Activated naive CD4-positive, alpha-beta T cell treated with Interleukin-2 at 50 U/mL for 16 hours (primary cell): ENCODE data around the gene TBX1.
"Not testable (repeated sequence)": the region's sequence is repeated elsewhere in the genome, so short reads cannot be mapped to it uniquely, and the experiment has no call there.

Experiments used
- DNase-seq: peaks from one replicate; pipeline ENCODE4 v3.0.0-alpha.2; 2020

Gene TBX1

DNA sequence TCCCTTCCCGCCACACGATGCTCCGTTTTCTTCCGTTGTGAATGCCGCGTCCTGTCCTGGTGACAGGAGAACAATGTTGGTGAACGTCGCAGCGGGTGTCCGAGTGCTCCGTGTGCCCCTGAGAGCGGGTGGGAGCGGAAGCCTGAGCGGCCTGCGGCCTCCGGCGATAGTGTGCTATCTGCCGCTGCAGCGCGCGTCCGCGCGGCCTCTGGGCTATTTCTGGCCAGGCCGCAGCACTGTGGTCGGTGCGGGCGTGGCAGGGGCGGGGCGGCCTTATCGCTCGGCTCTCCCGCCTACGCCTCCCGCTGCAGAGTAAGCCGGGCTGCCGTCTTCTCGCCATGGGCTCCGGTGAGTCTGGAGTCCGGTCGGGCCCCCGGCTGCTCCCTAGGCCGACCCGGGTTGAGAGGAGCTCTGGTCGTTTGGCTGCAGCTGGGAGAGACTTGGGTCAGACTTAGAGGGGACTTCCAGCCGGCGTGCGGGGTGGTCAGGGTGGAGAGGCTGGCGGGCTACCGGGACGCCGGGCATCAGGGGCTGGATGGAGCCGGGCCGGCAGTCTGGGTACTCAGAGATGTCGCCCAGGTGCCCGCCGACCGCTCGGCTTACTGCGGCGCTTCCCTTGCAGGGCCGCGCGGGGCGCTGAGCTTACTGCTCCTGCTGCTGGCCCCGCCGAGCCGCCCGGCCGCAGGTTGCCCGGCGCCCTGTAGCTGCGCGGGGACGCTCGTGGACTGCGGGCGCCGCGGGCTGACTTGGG is 37.2 kb upstream of the TBX1 start, which contains the start of gene GP1BB:
TSS of gene GP1BB (plus strand) at position 308 of the 751 bp plus-strand sequence. CDS start at position 339, 31 bp downstream.
- peak; percentile 34 for DNase-seq

DNA sequence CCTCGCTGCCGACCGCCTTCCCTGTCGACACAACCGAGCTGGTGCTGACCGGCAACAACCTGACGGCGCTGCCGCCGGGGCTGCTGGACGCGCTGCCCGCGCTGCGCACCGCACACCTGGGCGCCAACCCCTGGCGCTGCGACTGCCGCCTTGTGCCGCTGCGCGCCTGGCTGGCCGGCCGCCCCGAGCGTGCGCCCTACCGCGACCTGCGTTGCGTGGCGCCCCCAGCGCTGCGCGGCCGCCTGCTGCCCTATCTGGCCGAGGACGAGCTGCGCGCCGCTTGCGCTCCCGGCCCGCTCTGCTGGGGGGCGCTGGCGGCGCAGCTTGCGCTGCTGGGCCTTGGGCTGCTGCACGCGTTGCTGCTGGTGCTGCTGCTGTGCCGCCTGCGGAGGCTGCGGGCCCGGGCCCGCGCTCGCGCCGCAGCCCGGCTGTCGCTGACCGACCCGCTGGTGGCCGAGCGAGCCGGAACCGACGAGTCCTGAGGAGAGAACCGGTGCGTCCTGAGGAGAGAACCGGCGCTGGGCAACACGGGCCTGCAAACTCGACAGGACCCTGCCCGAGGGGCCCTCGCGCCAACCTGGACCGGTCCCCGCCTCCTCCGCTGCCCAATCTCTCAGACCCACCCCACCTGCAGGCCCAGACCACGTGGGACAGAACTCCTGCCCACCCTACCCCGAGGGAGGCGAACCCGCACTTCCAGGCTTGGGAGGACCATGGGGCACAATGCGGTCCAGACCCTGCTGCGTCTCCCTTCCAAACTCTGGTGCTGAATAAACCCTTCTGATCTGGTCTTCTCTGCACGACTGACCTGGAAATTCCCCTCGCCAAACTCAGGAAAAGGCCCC is 36.4 kb upstream of the TBX1 start:
- DNase-seq: peak; percentile 21

DNA sequence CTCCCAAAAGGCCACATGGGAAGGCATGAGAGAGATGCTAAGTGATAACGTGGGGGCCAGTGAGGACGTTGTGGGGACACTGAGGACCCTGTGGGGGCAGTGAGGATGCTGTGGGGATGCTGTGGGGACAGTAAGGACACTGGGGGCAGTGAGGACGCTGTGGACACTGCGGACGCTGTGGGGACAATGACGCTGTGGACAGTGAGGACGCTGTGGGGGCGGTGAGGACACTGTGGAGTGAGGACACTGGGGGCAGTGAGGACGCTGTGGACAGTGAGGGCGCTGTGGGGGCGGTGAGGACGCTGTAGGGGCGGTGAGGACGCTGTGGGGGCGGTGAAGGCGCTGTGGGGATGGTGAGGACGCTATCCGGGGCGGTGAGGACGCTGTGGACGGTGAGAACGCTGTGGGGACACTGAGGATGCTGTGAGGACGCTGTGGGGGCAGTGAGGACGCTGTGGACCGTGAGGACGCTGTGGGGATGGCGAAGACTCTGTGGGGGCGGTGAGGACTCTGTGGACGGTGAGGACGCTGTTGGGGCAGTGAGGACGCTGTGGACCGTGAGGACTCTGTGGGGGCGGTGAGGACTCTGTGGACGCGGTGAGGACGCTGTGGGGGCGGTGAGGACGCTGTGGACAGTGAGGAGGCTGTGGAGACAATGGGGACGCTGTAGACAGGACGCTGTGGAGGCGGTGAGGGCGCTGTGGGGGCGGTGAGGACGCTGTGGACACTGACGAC is 35.5 kb upstream of the TBX1 start:
- DNase-seq: no peak

DNA sequence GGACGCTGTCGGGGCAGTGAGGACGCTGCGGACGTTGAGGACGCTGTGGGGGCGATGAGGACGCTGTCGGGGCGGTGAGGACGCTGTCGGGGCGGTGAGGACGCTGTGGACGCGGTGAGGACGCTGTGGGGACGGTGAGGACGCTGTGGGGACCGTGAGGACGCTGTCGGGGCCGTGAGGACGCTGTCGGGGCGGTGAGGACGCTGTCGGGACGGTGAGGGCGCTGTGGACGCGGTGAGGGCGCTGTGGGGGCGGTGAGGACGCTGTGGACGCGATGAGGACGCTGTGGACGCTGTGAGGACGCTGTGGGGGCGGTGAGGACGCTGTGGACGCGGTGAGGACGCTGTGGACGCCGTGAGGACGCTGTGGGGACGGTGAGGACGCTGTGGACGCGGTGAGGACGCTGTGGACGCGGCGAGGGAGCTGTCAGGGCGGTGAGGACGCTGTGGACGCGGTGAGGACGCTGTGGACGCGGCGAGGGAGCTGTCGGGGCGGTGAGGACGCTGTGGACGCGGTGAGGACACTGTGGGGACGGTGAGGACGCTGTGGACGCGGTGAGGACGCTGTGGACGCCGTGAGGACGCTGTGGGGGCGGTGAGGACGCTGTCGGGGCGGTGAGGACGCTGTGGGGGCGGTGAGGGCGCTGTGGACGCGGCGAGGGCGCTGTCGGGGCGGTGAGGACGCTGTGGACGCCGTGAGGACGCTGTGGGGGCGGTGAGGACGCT is 34.4 kb upstream of the TBX1 start:
- DNase-seq: not testable (repeated sequence)

DNA sequence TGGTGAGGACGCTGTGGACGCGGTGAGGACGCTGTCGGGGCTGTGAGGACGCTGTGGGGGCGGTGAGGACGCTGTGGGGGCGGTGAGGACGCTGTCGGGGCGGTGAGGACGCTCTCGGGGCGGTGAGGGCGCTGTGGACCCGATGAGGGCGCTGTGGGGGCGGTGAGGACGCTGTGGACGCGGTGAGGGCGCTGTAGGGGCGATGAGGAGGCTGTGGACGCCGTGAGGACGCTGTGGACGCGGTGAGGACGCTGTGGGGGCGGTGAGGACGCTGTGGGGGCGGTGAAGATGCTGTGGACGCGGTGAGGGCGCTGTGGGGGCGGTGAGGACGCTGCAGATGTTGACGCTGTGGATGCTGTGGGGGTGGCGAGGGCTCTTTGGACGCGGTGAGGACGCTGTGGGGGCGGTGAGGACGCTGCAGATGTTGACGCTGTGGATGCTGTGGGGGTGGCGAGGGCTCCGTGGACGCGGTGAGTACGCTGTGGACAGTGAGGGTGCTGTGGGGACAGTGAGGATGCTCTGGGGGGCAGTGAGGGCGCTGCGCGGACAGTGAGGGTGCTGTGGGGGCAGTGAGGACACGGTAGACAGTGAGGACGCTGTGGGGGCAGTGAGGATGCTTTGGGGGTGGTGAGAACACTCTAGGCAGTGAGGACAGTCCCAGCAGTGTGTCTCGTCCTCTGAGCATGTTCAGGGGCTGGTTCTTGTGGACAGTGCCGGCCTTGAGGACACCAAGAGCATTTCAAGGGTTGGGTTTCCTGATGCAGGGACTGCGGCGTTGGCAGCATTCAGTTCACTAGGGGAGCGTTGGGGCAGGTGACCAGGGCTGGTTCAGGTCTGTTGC is 33.0 kb upstream of the TBX1 start:
- no peak for DNase-seq

DNA sequence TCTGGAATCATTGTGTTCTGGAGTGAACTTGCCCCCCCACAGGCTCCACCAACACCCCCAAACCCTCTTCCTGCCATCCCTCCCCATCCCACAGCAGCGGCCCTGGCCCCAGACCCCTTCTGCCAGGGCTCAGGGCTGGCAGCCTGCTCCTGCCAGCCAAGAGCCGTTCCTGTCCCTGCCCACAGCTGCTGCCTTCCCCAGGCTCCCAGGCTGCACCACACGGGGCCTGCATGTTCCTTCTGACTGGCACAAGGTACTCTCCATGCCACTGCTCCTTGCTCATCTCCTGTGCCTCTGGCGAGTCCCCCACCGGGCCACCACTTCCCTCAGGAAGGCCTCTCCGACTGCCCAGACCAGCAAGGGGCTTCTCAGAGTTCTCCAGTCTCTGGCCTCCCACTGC is 32.3 kb upstream of the TBX1 start:
- DNase-seq: no peak

DNA sequence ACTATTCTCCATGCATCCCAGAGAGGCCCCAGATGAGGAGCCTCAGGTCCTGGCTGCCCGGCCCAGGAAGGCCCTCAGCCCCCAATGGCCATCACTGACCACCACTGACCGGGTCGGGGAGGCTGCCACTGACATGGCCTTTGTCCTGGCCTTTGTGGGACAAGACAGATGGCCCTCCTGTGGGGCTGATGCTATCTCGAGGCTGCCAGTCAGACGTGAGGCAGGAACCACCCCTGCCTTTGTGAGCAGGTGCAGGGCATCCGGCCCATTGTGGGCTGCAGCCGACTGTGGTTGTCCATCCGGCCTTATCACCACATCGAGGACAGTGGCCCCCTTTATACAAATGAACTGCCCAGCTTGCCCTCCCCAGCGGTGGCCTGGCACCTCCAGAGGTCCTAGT is 31.7 kb upstream of the TBX1 start:
- no peak for DNase-seq

DNA sequence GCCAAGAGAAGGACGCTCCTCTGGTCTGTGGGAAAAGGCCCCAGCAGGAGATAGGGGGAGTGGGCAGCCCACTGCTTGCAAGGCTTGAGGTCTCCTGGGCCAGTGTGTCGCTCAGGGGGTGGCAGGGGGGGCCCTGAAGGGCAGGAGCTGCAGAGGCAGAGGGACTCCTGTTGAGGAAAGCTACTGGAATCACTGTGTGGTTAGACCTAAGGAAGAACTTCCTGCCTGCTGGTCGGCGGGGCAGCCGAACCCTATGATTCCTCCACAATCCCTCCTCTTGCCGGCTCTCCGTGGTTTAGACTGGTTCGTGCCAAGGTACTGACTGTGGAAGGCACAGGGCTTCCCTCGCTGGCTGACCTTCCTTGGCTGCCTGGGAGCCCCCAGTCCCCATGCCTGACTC is 31.1 kb upstream of the TBX1 start:
- no peak for DNase-seq

DNA sequence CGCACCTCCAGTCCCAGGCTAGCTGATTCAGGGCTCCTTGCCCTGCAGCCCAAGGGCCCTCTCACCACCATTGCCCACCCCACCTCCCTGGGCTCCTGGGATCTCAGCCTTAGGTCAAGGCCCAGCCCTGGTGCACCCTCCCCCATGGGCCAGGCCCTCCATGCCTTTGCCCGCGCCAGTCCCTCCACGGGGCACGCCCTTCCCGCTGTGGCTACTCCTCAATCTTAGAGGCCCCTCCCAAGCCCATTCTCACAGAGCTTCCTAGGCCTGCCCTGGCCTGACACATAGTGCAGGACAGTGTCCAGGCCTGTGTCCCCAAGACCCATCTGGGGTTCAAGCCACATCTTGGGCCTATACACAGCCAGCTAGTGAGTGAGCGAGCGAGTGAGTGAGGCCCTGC is 30.4 kb upstream of the TBX1 start:
- DNase-seq: no peak

DNA sequence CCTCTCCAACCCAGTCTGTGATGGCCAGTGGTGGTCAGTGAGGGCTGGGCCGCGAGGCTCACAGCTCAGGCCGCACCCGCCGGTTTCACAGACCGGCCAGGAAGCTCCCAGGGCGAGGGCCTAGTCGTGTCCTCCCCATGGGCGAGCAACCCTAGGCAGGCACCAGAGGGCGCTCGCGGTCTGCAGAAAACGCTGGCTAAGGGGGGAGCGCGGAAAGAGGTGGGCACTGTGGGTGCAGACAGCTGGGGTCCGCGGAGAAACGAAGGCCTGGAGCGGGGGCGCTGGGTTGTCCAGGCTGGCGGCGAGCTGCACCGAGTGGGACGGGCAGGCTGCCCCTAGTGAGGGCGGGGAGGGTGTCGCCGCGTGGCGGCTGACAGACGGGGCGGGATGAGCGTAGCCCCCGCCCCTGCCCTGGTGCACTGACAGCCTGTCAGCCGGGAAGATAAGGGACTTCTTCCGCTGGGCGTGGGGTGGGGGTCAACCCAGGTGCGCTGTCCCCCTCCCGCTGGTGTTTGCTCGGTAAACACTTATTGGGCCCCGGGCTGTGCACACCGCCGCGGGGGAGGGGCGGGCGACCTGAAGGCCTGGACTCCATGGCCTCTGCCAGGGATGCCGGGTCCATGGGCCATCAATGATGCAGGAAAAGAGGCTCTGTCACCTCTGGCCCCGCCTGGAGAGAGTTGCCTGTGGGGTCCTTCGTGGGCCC is 29.8 kb upstream of the TBX1 start:
- DNase-seq: peak; percentile 85

DNA sequence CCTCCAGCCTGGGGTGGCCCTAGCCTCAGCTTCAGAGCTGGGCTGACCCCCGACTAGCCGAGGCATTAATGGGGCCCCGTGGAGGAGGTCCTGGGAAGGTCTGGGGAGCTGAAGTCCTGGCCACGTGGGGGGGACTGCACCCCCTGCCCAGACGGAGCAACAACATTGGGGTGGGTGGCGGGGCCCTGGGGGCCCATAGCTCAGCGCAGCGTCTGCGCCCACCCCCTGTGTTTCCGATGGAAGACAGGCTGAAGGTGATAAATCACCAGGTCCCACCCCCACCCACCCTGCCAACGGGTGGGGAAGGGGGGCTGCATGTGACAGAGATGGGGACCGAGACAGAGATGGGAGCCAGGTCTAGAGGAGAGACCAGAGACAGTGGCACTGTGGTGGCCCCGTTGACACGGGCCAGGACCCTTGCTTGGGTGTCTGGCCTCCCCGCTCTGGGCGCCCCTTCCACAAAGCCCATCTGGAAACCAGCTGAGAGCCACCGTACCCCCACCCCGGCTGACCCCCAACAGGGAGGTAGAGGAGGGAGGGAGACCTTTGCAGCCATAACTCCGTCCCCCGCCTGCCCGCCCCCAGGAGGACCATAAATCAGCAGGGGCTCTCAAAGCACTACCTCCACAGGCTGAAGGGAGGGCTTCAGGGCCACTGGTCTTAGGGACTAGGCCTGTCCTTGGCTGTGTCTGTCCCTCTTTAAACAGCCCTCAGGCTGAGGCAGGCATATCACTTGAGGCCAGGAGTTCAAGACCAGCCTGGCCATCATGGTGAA is 29.0 kb upstream of the TBX1 start:
- DNase-seq: no peak

DNA sequence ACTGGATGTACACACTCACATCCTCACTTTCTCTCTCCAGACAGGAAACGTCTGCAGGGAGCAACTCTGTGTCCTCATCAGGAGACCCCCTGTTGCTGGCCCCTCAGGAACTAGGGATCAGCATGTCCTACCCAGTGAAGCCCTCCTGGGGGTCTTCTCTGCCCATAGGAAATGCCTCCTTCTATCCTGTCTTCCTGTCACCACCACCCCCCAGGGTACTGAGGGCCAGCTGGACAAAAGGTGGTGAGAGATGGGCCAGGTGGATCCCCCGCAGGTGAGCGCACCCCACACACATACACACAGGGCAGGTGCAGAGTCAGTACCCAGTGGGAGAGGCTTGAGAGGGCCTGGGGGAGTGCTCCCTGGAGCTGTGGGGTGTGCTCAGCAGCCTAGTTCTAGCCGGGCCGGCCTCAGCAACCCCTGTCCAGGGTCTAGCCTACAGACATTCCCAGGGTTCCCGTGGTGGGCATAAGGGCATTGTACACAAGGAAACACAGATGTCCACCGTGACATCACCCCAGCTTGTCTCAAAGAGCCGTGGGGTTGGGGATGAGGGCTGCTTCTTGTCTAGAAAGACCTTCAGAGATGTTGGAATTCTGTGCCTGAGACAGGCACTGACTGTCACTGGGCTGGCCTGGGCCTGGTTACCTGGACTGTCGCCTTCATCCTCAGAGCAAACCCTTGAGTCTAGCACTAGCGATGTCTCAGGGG is 28.0 kb upstream of the TBX1 start:
- no peak for DNase-seq

DNA sequence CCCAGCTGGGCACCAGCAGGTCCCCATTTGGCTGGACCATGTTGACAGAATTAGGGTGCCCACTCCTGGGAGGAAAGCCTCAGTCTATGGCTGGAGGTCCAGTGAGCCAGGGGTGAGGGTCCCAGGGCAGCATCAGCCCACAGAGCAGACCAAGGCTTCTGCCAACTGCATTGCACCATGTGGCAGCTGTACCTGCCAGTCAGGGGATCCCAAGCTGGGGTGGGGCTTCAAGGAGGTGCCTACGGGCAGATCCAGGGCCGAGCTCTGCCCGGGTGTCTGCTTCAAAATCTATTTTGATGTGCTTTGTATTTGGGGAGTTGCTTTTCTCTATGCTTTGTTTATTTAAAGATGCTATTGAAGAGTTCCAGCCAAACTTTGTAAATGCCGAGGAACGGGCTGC is 26.8 kb upstream of the TBX1 start:
- no peak for DNase-seq

DNA sequence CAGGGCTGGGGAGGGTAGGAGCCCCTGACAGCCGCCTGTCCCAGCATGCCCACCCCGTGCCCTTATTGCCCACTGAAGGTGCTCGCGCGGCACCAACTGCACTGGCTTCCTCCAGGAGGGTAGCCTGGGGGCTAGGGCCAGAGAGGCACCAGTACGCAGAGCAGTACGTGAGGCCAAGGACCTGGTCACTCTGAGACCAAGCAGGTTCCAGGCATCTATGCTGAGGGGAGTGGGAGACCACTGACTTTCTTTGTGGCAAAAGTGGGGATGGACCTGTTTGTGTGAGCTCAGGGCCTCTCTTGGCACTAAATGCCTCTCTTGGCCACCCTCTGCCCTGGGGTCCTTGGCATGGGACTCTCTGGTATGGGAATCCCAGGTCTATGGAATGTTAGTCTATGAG is 26.4 kb upstream of the TBX1 start:
- no peak for DNase-seq

DNA sequence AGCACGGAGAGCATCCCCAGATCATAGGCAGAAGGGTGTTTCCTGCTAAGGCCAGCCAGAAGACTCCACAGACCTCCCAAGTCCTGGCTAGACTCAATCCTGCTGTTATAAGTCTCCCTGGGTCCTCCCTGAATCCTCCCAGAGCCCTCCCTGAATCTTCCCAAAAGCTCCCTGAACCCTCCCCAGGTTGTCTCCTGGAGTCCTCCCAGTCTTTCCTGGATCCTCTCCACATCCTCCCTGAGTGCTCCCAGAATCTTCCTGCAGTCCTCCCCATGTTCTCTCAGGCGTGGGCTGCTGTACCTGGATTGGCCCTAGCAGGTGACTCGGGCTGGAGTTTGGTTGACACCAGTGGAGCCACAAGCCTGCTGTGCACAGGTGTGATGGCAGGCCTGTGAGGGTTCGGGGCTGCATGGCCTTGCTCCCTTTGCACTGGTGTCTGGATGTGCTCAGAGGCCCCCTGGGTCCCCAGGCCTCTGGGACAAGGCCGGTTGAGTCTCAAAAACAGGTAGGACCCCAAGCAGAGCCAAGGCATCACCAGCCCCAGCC is 25.7 kb upstream of the TBX1 start:
- DNase-seq: no peak

DNA sequence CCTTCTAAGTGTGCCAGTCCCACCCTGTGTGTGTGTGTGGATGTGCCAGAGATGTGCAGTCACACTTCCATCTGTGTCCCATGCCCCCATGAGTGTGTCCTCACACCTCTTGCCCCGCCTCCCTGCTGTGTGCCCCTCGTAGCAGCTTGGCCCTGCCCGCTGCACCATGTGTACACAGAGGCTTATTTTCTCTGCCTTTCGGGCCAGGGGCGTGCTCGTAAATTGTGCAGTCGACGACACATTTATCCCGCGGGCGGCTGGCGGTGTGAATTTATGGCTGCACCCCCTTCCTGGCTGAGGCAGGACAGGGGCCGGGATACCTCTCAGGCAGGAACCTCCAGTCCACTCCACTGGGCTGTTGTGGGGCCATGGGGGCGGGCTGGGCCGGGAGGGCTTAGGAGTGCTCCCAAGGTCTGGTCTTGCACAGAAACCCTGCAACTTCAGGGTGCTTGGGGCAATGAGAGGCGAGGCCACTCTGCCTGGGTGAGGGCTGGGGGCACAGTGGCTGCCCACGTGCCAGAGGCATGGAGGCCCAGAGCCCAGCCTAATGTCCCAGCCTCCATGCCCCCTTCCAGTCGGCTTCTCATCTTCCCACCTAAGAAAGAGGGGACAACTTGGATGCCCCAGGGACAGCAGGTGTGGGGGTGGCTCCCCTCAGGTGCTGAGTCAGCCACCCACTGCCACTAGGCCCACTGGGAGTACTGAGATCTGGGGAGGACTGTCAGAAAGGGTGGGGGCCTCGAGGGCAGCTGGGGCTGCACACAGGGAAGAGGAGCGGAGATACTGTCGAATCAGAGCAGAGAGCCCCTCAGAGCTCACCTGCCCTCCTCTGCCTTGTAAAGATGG is 24.7 kb upstream of the TBX1 start:
- DNase-seq: no peak

DNA sequence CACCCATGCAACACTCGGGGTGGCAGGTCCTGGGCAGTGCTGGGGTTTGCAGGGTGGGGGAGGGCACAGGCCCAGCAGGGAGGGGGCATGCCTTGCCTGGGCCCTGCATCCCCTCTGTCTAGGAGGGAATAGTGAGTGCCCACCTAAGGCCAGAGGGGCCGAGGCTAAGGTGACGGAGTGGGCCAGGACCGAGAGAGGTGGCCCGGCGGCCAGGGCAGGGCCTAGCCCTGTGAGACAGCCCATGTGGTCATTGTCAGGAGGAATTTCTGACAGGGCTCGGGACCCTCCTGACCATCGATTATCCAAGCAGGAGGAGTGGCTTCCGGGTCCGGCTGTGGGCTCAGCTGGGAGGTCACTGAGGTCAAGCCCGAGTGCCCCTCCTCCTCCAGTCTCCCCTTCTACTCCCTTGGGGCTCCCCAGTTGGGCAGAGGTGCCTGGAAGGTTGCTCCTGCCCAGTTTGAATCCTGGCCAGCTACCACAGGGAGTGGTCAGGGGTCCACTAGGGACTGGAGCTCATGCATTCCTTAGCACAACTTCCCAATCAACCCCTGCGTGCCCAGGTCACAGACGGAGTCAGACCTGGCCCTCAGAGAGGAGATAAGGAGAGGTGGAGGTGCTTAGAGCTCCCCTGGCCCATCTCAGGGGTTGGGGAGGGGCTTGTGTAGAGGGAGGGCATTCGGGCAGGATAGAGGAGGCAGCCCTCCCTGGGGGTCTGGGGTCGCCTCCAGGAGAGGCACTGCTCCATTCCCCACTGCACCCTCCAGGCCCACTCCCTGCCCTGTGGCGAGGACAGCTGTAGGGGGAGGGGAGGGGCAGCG is 22.5 kb upstream of the TBX1 start:
- no peak for DNase-seq
